ENCODE data around the gene XPNPEP1.

GRCh38 chr10:109968953-109969759 lies 45.8 kb upstream of the XPNPEP1 start:
- TF ChIP-seq, protein P1, sequence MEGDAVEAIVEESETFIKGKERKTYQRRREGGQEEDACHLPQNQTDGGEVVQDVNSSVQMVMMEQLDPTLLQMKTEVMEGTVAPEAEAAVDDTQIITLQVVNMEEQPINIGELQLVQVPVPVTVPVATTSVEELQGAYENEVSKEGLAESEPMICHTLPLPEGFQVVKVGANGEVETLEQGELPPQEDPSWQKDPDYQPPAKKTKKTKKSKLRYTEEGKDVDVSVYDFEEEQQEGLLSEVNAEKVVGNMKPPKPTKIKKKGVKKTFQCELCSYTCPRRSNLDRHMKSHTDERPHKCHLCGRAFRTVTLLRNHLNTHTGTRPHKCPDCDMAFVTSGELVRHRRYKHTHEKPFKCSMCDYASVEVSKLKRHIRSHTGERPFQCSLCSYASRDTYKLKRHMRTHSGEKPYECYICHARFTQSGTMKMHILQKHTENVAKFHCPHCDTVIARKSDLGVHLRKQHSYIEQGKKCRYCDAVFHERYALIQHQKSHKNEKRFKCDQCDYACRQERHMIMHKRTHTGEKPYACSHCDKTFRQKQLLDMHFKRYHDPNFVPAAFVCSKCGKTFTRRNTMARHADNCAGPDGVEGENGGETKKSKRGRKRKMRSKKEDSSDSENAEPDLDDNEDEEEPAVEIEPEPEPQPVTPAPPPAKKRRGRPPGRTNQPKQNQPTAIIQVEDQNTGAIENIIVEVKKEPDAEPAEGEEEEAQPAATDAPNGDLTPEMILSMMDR (IDR thresholded peaks at IDR 0.05): no peak
- no peak for TF ChIP-seq POLR2A (IDR thresholded peaks at IDR 0.05)

Measured in lower leg skin (tissue), 3 donors.